ENCODE data around the gene SPTA1. TPM values are rescaled to one million over a fixed set of nuclear protein-coding genes. Genes with fewer than 3 reads are reported as not detected.

The SPTA1 gene
- polyA plus RNA-seq, 3 donors = 0.19 to 0.28 TPM; not detected in 1

- Mint-ChIP-seq H3K9me3 (peaks cover 0 to 2% (median 0%) of the 10 kb centered on the region in 7 donors), H3K4me1 (no peaks in the 10 kb centered on the region), H3K27me3 (ENCODE audit: low read depth in 3 of 3) (peaks cover 0 to 3% (median 0%) of the 10 kb centered on the region in 3 donors), H3K27ac (no peak within 1 kb of the TSS), H3K4me3 (no peak within 1 kb of the TSS), H3K36me3 (no peaks in the 10 kb centered on the region)
- no peaks in the 10 kb centered on the region for H3K79me2 ChIP-seq (ENCODE audit: insufficient read depth, low read length)
- intact Hi-C loops (cut with micrococcal nuclease) = no loop called here
- no peak within 1 kb of the TSS for H3K4me2 ChIP-seq (replicated peaks; ENCODE audit: extremely low read depth, low read length, poor library complexity, severe bottlenecking)
- WGBS (ENCODE audit: insufficient coverage) = 100% methylated on average over 1 of the region's 1 CpG
- no peaks in the 10 kb centered on the region for H4K20me1 ChIP-seq (ENCODE audit: insufficient read depth, low read length)
- no peak within 1 kb of the TSS for H3K4me3 ChIP-seq (replicated peaks in 1 of 3; ENCODE audit: low read depth in 2 of 3, low read length in 3 of 3)
- no peak for TF ChIP-seq CTCF (IDR thresholded peaks at IDR 0.05)
- no peaks in the 10 kb centered on the region for H3K9me3 ChIP-seq (replicated peaks in 1 of 2; ENCODE audit: control insufficient read depth in 1 of 2, insufficient read depth in 1 of 2, low read length in 2 of 2)
- H3K27ac ChIP-seq (ENCODE audit: low read depth in 1 of 2, low read length in 2 of 2) = no peak within 1 kb of the TSS
- no peaks in the 10 kb centered on the region for H3K4me1 ChIP-seq (ENCODE audit: control insufficient read depth in 1 of 2, insufficient read depth in 2 of 2, low read length in 2 of 2)
- no peak within 1 kb of the TSS for H2AFZ ChIP-seq (ENCODE audit: insufficient read depth, low read depth, low read length, poor library complexity, severe bottlenecking)
- no peaks in the 10 kb centered on the region for H3K36me3 ChIP-seq (replicated peaks in 1 of 2; ENCODE audit: control insufficient read depth in 1 of 2, insufficient read depth in 2 of 2, low read length in 2 of 2)
- no peaks in the 10 kb centered on the region for H3K27me3 ChIP-seq (ENCODE audit: control insufficient read depth in 2 of 2, insufficient read depth in 2 of 2, low read length in 2 of 2)
- H3K9ac ChIP-seq (ENCODE audit: insufficient read depth, low read length, poor library complexity, severe bottlenecking) = no peak within 1 kb of the TSS
- DNase-seq = no peak
Measured at GRCh38 chr1:158604968-158605367, 81.5 kb downstream of the SPTA1 start, which contains the start of gene OR10Z1. OR10Z1 (plus strand) TSS chr1:158605268; CDS start chr1:158606439, 1,171 bp downstream.

- no peak for TF ChIP-seq CTCF (IDR thresholded peaks at IDR 0.05)
- Histone ChIP-seq H3K27me3 (ENCODE audit: control insufficient read depth in 2 of 2, insufficient read depth in 2 of 2, low read length in 2 of 2) (no peaks in the 10 kb centered on the region), H3K27ac (ENCODE audit: low read depth in 1 of 2, low read length in 2 of 2) (no peak overlapping the region), H4K20me1 (ENCODE audit: insufficient read depth, low read length) (no peaks in the 10 kb centered on the region), H3K9ac (ENCODE audit: insufficient read depth, low read length, poor library complexity, severe bottlenecking) (no peak overlapping the region), H3K79me2 (ENCODE audit: insufficient read depth, low read length) (no peaks in the 10 kb centered on the region), H3K9me3 (replicated peaks in 1 of 2; ENCODE audit: control insufficient read depth in 1 of 2, insufficient read depth in 1 of 2, low read length in 2 of 2) (peaks cover 23 to 24% of the 10 kb centered on the region in 2 donors), H3K36me3 (replicated peaks in 1 of 2; ENCODE audit: control insufficient read depth in 1 of 2, insufficient read depth in 2 of 2, low read length in 2 of 2) (no peaks in the 10 kb centered on the region), H2AFZ (ENCODE audit: insufficient read depth, low read depth, low read length, poor library complexity, severe bottlenecking) (no peak overlapping the region), H3K4me1 (ENCODE audit: control insufficient read depth in 1 of 2, insufficient read depth in 2 of 2, low read length in 2 of 2) (no peaks in the 10 kb centered on the region), H3K4me3 (replicated peaks in 1 of 3; ENCODE audit: low read depth in 2 of 3, low read length in 3 of 3) (no peak overlapping the region), H3K4me2 (replicated peaks; ENCODE audit: extremely low read depth, low read length, poor library complexity, severe bottlenecking) (no peak overlapping the region)
- H3K4me1 Mint-ChIP-seq = no peaks in the 10 kb centered on the region
- no peak for DNase-seq
- peaks cover 25 to 37% (median 35%) of the 10 kb centered on the region in 7 donors for H3K9me3 Mint-ChIP-seq
- no peak overlapping the region for H3K4me3 Mint-ChIP-seq
- intact Hi-C loops (cut with micrococcal nuclease) = no loop called here
- no peak overlapping the region for H3K27ac Mint-ChIP-seq
- H3K27me3 Mint-ChIP-seq (ENCODE audit: low read depth in 3 of 3) = peaks cover 0 to 3% (median 0%) of the 10 kb centered on the region in 3 donors
- H3K36me3 Mint-ChIP-seq = peaks cover 0 to 3% of the 10 kb centered on the region in 2 donors
- no CpG with 5 or more reads among the region's 2 CpGs for WGBS (ENCODE audit: insufficient coverage)
Measured at GRCh38 chr1:158600735-158601134, 85.8 kb downstream of the SPTA1 start.

All from CD14-positive monocyte (primary cell).